Measurements from ENCODE around the gene JAKMIP2.
A peak's percentile ranks its signal among the peaks of the same experiment; 100 is the strongest.
"Not testable (repeated sequence)": the region's sequence is repeated elsewhere in the genome, so short reads cannot be mapped to it uniquely, and the experiment has no call there.

Gene JAKMIP2

GRCh38 chr5:147557876-147558745, 224.4 kb downstream of the JAKMIP2 start:
- DNase-seq (ENCODE audit: low spot score) = no peak

- no peak for DNase-seq (ENCODE audit: low spot score)
Observed at GRCh38 chr5:147555176-147555575, 227.4 kb downstream of the JAKMIP2 start.

GRCh38 chr5:147554261-147554817, 228.2 kb downstream of the JAKMIP2 start:
- DNase-seq (ENCODE audit: low spot score) = peak; percentile 87

GRCh38 chr5:147553817-147554216, 228.7 kb downstream of the JAKMIP2 start:
- not testable (repeated sequence) for DNase-seq (ENCODE audit: low spot score)

- no peak for DNase-seq (ENCODE audit: low spot score)
Observed at GRCh38 chr5:147552897-147553296, 229.6 kb downstream of the JAKMIP2 start.

GRCh38 chr5:147551677-147552076, 230.9 kb downstream of the JAKMIP2 start:
- no peak for DNase-seq (ENCODE audit: low spot score)

- peak; percentile 18 for DNase-seq (ENCODE audit: low spot score)
Observed at GRCh38 chr5:147547730-147548129, 234.8 kb downstream of the JAKMIP2 start.

GRCh38 chr5:147544556-147544955, 238.0 kb downstream of the JAKMIP2 start:
- no peak for DNase-seq (ENCODE audit: low spot score)

- DNase-seq (ENCODE audit: low spot score) = peak; percentile 74
Observed at GRCh38 chr5:147539053-147539452, 243.5 kb downstream of the JAKMIP2 start.

- DNase-seq (ENCODE audit: low spot score) = no peak
Observed at GRCh38 chr5:147538236-147538635, 244.3 kb downstream of the JAKMIP2 start.

Measured in AG08395 (cell line).